Osteoblast (primary cell): ENCODE measurements around the gene ABHD12B. TPM values are rescaled to one million over a fixed set of nuclear protein-coding genes. Genes with fewer than 3 reads are reported as not detected.

ENCODE experiments used
- DNase-seq: peaks from one replicate; pipeline ENCODE4 v3.0.0; 2011; ENCODE audit warnings: low spot score, mixed read lengths; ENCODE audit not compliant: insufficient read length; ENCODE audit errors: missing footprints
- H2AFZ ChIP-seq: 2 replicates; pipeline ENCODE4 v1.6.0; 2011; ENCODE audit warnings: mild to moderate bottlenecking, low read length
- H3K27ac ChIP-seq: 2 replicates; pipeline ENCODE4 v1.5.1; 2011; ENCODE audit warnings: mild to moderate bottlenecking, low read depth, low read length, moderate library complexity
- H3K27me3 ChIP-seq: 2 replicates; pipeline ENCODE4 v1.6.0; 2012; ENCODE audit warnings: mild to moderate bottlenecking, control low read depth, inconsistent platforms, low read length, moderate library complexity; ENCODE audit not compliant: insufficient read depth
- H3K36me3 ChIP-seq: 2 replicates; pipeline ENCODE4 v1.5.1; 2011; ENCODE audit warnings: mild to moderate bottlenecking, low read length, control low read depth, moderate library complexity; ENCODE audit not compliant: insufficient read depth
- H3K4me1 ChIP-seq: 2 replicates; pipeline ENCODE4 v1.5.1; 2011; ENCODE audit warnings: mild to moderate bottlenecking, low read length, control low read depth, moderate library complexity; ENCODE audit not compliant: insufficient read depth
- H3K4me2 ChIP-seq: 2 replicates; pipeline ENCODE4 v1.6.0; 2011; ENCODE audit warnings: mild to moderate bottlenecking, low read length; ENCODE audit not compliant: insufficient read depth
- H3K4me3 ChIP-seq: fragments of 200-600 bp; sonication (generic); 3 replicates; pipeline ENCODE4 v1.5.1; 2012; ENCODE audit warnings: mild to moderate bottlenecking, low read length, inconsistent platforms; ENCODE audit not compliant: insufficient read depth
- H3K79me2 ChIP-seq: 2 replicates; pipeline ENCODE4 v1.6.0; 2012; ENCODE audit warnings: mild to moderate bottlenecking, low read length, control low read depth, inconsistent platforms; ENCODE audit not compliant: insufficient read depth
- H3K9me3 ChIP-seq: 2 replicates; pipeline ENCODE4 v1.5.1; 2011; ENCODE audit warnings: low read depth, low read length, control low read depth
- H4K20me1 ChIP-seq: 2 replicates; pipeline ENCODE4 v1.6.0; 2012; ENCODE audit warnings: mild to moderate bottlenecking, low read length, control low read depth; ENCODE audit not compliant: insufficient read depth
- CTCF ChIP-seq: IDR thresholded peaks from 2 replicates; pipeline ENCODE4 v1.5.1; 2011; ENCODE audit warnings: mild to moderate bottlenecking, low read depth, low read length, moderate library complexity; ENCODE audit errors: extremely low read depth
- total RNA-seq: library from RNA; depleted of rRNA; stranded (reverse); fragments of >200 nt; gene quantifications from 2 replicates; pipeline ENCODE4 v1.2.3, GENCODE V29; 2012

The ABHD12B gene
- total RNA-seq, 1 donor, result not detected

- DNase-seq, result peak; percentile 94
- Histone ChIP-seq H3K79me2 (no peaks in the 10 kb centered on the region), H3K27me3 (peaks cover 47% of the 10 kb centered on the region), H3K4me3 (no peak overlapping the region), H4K20me1 (no peaks in the 10 kb centered on the region), H3K9me3 (no peaks in the 10 kb centered on the region), H3K4me1 (peaks cover 5% of the 10 kb centered on the region), H3K4me2 (peak overlapping the region; percentile 15), H3K27ac (no peak overlapping the region), H3K36me3 (no peaks in the 10 kb centered on the region), H2AFZ (no peak overlapping the region)
- no peak for TF ChIP-seq CTCF
These were observed 3.7 kb downstream of the ABHD12B start for GRCh38 chr14:50875359-50876070.

- no peaks in the 10 kb centered on the region for H3K4me1 ChIP-seq
- H3K4me2 ChIP-seq, result no peak overlapping the region
- TF ChIP-seq CTCF, result no peak
- H4K20me1 ChIP-seq, result no peaks in the 10 kb centered on the region
- no peak overlapping the region for H3K27ac ChIP-seq
- H3K36me3 ChIP-seq, result no peaks in the 10 kb centered on the region
- no peaks in the 10 kb centered on the region for H3K9me3 ChIP-seq
- no peak for DNase-seq
- no peak overlapping the region for H3K4me3 ChIP-seq
- H3K27me3 ChIP-seq, result peaks cover under 1% of the 10 kb centered on the region
- no peak overlapping the region for H2AFZ ChIP-seq
- H3K79me2 ChIP-seq, result no peaks in the 10 kb centered on the region
These were observed 11.3 kb downstream of the ABHD12B start for GRCh38 chr14:50882932-50883826.

GRCh38 chr14:50883827-50884197 lies 12.0 kb downstream of the ABHD12B start:
- no peak for TF ChIP-seq CTCF
- H3K36me3 ChIP-seq, result no peaks in the 10 kb centered on the region

GRCh38 chr14:50887476-50887875 lies 15.6 kb downstream of the ABHD12B start:
- no peaks in the 10 kb centered on the region for H3K27me3 ChIP-seq
- no peaks in the 10 kb centered on the region for H3K4me1 ChIP-seq
- H3K79me2 ChIP-seq, result no peaks in the 10 kb centered on the region
- H3K9me3 ChIP-seq, result no peaks in the 10 kb centered on the region
- H2AFZ ChIP-seq, result no peak overlapping the region
- no peak overlapping the region for H3K4me3 ChIP-seq
- H4K20me1 ChIP-seq, result no peaks in the 10 kb centered on the region
- no peak for TF ChIP-seq CTCF
- H3K4me2 ChIP-seq, result no peak overlapping the region
- H3K36me3 ChIP-seq, result no peaks in the 10 kb centered on the region
- no peak for DNase-seq
- H3K27ac ChIP-seq, result no peak overlapping the region

More at GRCh38 chr14:50883827-50884197, 12.0 kb downstream of the ABHD12B start:
- Histone ChIP-seq H4K20me1 (no peaks in the 10 kb centered on the region), H3K27ac (no peak overlapping the region), H3K4me1 (no peaks in the 10 kb centered on the region), H3K9me3 (no peaks in the 10 kb centered on the region), H3K79me2 (no peaks in the 10 kb centered on the region), H2AFZ (no peak overlapping the region), H3K4me3 (no peak overlapping the region), H3K4me2 (no peak overlapping the region), H3K27me3 (no peaks in the 10 kb centered on the region)
- no peak for DNase-seq
